Chondrocyte (in vitro differentiated cells): ENCODE data around the gene IQGAP2. TPM values are rescaled to one million over a fixed set of nuclear protein-coding genes. Genes with fewer than 3 reads are reported as not detected.

Experiments used
- DNase-seq: peaks from one replicate; pipeline ENCODE4 v3.0.0; 2021; ENCODE audit warnings: mixed read lengths, low spot score
- H3K27ac Mint-ChIP-seq: one replicate; pipeline ENCODE4 v1.8.0; 2021; ENCODE audit warnings: mild to moderate bottlenecking, moderate library complexity, mixed read lengths; ENCODE audit not compliant: unreplicated experiment
- H3K27me3 Mint-ChIP-seq: 2 replicates; pipeline ENCODE4 v1.8.0; 2021; ENCODE audit warnings: low read depth, mixed read lengths
- H3K36me3 Mint-ChIP-seq: 2 replicates; pipeline ENCODE4 v1.8.0; 2021; ENCODE audit warnings: low read depth, mixed read lengths
- H3K4me1 Mint-ChIP-seq: 2 replicates; pipeline ENCODE4 v1.8.0; 2021; ENCODE audit warnings: low read depth, mild to moderate bottlenecking, mixed read lengths
- H3K4me3 Mint-ChIP-seq: one replicate; pipeline ENCODE4 v1.8.0; 2021; ENCODE audit warnings: mild to moderate bottlenecking, moderate library complexity, mixed read lengths; ENCODE audit not compliant: unreplicated experiment
- H3K9me3 Mint-ChIP-seq: 2 replicates; pipeline ENCODE4 v1.8.0; 2021; ENCODE audit warnings: low read depth, mixed read lengths
- total RNA-seq: library from RNA; stranded (reverse); gene quantifications from 3 replicates; pipeline ENCODE4 v1.2.1, GENCODE V29; 2021
- TF ChIP-seq, protein P1 (sequence below): fragments of 200-600 bp; sonication (generic); IDR thresholded peaks from 2 replicates; pipeline ENCODE4 v1.5.0; 2021; ENCODE audit warnings: antibody characterized with exemption, mild to moderate bottlenecking, moderate library complexity

IQGAP2 gene
- total RNA-seq, 1 donor from 2014 or later = 3.0 TPM

DNA sequence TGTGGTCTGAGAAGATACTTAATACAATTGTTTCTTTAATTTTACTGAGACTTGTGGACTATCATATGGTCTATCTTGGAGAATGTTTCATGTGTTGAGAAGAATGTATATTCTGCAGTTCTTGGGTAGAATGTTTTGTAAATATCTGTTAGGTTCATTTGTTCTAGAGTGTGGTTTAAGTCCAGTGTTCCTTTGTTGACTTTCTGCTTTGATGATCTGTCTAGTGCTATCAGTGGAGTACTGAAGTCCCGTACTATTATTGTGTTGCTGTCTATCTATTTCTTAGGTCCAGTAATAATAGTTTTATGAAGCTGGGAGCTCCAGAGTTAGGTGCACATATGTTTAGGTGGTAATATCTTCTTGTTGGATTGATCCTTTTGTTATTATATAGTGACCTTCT lies 36.1 kb downstream of the IQGAP2 start:
- Mint-ChIP-seq H3K27me3 (no peaks in the 10 kb centered on the region), H3K9me3 (peaks cover 16% of the 10 kb centered on the region), H3K36me3 (no peaks in the 10 kb centered on the region), H3K4me1 (no peaks in the 10 kb centered on the region), H3K4me3 (no peak overlapping the region), H3K27ac (no peak overlapping the region)
- no peak for DNase-seq
- TF ChIP-seq, protein P1, sequence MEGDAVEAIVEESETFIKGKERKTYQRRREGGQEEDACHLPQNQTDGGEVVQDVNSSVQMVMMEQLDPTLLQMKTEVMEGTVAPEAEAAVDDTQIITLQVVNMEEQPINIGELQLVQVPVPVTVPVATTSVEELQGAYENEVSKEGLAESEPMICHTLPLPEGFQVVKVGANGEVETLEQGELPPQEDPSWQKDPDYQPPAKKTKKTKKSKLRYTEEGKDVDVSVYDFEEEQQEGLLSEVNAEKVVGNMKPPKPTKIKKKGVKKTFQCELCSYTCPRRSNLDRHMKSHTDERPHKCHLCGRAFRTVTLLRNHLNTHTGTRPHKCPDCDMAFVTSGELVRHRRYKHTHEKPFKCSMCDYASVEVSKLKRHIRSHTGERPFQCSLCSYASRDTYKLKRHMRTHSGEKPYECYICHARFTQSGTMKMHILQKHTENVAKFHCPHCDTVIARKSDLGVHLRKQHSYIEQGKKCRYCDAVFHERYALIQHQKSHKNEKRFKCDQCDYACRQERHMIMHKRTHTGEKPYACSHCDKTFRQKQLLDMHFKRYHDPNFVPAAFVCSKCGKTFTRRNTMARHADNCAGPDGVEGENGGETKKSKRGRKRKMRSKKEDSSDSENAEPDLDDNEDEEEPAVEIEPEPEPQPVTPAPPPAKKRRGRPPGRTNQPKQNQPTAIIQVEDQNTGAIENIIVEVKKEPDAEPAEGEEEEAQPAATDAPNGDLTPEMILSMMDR = no peak

DNA sequence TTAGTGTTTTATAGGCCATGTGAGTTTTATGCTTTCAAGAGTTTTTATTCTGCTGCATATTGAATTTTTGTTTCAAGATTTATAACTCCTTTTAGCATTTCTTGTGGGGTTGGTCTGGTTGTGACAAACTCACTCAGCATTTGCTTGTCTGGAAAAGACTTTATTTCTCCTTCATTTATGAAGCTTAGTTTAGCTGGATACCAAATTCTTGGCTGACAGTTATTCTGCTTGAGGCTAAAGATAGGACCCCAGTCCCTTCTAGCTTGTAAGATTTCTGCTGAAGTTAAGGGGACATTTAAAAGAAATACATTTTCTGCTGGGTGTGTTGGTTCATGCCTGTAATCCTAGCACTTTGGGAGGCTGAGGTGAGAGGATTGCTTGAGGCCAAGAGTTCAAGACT lies 36.8 kb downstream of the IQGAP2 start:
- H3K9me3 Mint-ChIP-seq = peaks cover 16% of the 10 kb centered on the region
- TF ChIP-seq, protein P1 = no peak
- H3K36me3 Mint-ChIP-seq = no peaks in the 10 kb centered on the region

DNA sequence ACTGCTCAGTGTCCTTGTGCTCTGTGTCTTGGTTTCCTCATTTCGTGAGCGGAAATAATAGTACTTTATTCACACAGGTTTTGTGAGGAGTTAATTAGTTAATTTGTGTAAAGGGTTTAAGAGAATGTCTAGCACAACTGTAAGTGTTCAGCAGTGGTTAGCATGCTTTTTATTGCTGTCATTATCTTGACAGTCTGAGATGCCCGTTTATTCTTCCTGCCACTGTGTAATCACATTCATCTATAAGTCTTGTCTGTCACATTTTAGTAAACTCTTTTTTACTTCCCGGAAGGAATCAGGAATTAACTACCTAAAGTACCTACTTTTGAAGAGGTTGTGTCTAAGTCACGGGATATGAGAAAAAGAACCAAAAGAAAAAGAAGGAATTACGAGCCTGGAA lies 38.0 kb downstream of the IQGAP2 start:
- Mint-ChIP-seq H3K36me3 (no peaks in the 10 kb centered on the region), H3K4me1 (no peaks in the 10 kb centered on the region), H3K27ac (no peak overlapping the region), H3K27me3 (no peaks in the 10 kb centered on the region), H3K4me3 (no peak overlapping the region), H3K9me3 (peaks cover 13% of the 10 kb centered on the region)
- TF ChIP-seq, protein P1 = no peak
- DNase-seq = no peak

More for the DNA sequence above, 36.8 kb downstream of the IQGAP2 start:
- DNase-seq = no peak
- H3K4me1 Mint-ChIP-seq = no peaks in the 10 kb centered on the region
- H3K27me3 Mint-ChIP-seq = no peaks in the 10 kb centered on the region
- H3K4me3 Mint-ChIP-seq = no peak overlapping the region
- H3K27ac Mint-ChIP-seq = no peak overlapping the region

DNA sequence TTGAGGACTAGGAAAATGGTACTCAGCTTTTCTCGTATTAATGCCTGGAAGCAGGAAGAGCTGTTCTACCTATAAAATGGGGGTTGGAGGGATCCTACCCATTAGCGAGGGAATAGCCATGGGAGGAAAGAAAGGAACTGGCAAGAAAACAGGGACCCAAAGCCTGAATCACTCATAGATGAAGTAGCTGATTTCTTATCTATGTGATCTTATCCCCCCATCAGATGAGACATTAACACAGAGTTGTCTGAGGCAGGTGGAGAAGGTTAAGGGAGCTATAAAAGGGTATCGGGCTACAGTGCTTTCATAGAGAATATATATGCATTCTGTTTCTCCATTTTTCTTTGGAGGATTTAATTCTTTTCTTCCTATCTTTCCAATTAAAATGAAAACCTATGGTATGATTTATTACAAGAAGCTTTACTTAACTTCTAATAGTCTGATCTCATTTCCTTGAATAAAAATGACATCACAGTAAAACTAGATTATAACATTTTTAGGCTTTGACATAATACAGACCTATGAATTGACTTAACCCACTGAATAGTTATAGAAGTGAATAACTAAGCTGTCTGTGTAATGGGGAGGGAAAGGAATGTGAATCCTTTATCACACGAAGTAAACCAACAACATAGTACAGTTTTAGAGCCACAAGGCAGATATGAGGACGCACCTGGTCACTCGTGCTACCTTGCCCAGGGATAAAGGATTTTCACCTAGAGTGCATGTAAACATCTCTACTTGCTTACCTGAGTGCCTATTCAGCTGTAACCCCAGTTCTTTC lies 39.0 kb downstream of the IQGAP2 start:
- TF ChIP-seq, protein P1 = no peak
- H3K27me3 Mint-ChIP-seq = no peaks in the 10 kb centered on the region
- H3K4me1 Mint-ChIP-seq = no peaks in the 10 kb centered on the region
- H3K9me3 Mint-ChIP-seq = peaks cover 13% of the 10 kb centered on the region
- no peak for DNase-seq
- no peak overlapping the region for H3K27ac Mint-ChIP-seq
- no peak overlapping the region for H3K4me3 Mint-ChIP-seq
- H3K36me3 Mint-ChIP-seq = no peaks in the 10 kb centered on the region

DNA sequence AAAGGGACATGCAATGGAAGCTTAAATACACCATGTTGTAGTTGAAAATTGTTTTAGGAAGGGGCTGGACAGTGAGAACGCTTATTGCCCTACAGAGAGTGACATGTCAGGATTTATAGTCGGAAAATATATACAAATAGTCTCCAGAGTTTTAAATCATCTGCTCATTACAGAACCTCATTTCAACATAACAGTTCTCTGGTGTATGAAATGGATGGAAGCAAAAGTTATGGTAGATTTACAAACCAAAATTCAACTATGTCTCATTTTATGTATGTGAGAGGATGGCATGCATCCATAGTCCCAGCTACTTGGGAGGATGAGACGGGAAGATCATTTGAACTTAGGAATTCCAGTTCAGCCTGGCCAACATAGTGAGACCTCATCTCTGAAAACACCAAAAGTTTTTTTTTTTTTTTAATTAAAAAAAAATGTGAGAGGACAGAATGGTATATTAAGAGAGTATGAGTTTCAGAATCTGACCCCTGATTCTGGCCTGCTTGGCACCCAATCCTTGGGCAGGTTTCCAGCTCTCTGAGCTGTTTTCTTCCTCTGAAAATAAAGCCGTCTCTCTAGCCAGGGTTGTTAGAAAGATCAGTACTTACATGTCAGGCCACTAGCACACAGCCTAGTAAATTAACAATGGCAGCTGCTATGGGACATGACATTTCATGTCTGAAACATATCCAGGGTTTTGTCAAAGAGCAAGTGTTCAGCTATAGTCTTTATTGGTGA lies 40.1 kb downstream of the IQGAP2 start:
- Mint-ChIP-seq H3K27ac (no peak overlapping the region), H3K4me3 (no peak overlapping the region), H3K27me3 (no peaks in the 10 kb centered on the region), H3K4me1 (no peaks in the 10 kb centered on the region), H3K9me3 (peaks cover 13% of the 10 kb centered on the region), H3K36me3 (no peaks in the 10 kb centered on the region)
- DNase-seq = no peak
- TF ChIP-seq, protein P1 = no peak
